ENCODE data around the gene DOCK9.

DNA sequence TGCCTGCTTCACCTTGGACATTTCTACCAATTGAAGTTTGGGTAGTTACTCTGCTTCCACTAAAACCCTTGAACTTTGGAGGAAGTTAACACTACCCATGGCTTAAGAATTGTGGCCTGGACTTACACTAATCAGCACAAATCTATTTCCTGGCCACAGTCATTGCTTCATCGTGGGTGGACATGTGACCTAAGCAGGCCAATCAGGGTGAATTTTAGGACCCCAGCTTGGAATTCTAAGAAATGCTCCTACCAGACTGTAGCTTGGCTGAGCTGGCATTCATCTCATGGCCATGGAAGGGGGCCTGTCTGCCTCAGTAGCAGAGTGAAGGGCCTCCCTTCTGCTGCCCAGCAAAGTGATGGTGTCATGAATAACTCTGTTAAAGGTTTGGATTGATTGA, 167.1 kb downstream of the DOCK9 start:
- TF ChIP-seq RAD21 (IDR thresholded peaks at IDR 0.05; ENCODE audit: low read depth) = no peak
- no peak for TF ChIP-seq FOXM1 (IDR thresholded peaks at IDR 0.05; ENCODE audit: borderline replicate concordance, low read depth)
- TF ChIP-seq TEAD4 (IDR thresholded peaks at IDR 0.05) = no peak
- TF ChIP-seq EGR1 (IDR thresholded peaks at IDR 0.05) = no peak
